Stimulated activated CD8-positive, alpha-beta memory T cell treated with anti-CD3 and anti-CD28 coated beads, Interleukin-7, amount 100 ng/mL, for 48 hours (primary cell): Measurements from ENCODE around the gene EPN2.
"Not testable (repeated sequence)": the region's sequence is repeated elsewhere in the genome, so short reads cannot be mapped to it uniquely, and the experiment has no call there.

ENCODE experiments used
- DNase-seq, 2 donors: peaks; one replicate each; pipeline ENCODE4 v3.0.0-alpha.2; 2020; ENCODE audit warnings: low read depth in 1 of 2; ENCODE audit errors: extremely low read depth in 1 of 2

EPN2 gene

GRCh38 chr17:19264681-19265080 lies 27.5 kb downstream of the EPN2 start:
- no peak for DNase-seq

GRCh38 chr17:19265755-19266154 lies 28.6 kb downstream of the EPN2 start:
- DNase-seq: no peak

GRCh38 chr17:19268611-19269010 lies 31.4 kb downstream of the EPN2 start:
- no peak for DNase-seq

GRCh38 chr17:19269106-19269505 lies 31.9 kb downstream of the EPN2 start:
- no peak for DNase-seq

- DNase-seq: no peak
Measured at GRCh38 chr17:19269641-19270040, 32.5 kb downstream of the EPN2 start.

- DNase-seq: no peak
Measured at GRCh38 chr17:19270347-19270703, 33.2 kb downstream of the EPN2 start.

GRCh38 chr17:19270704-19271611 lies 33.8 kb downstream of the EPN2 start:
- no peak for DNase-seq

GRCh38 chr17:19271780-19272357 lies 34.7 kb downstream of the EPN2 start:
- no peak for DNase-seq

GRCh38 chr17:19273731-19274130 lies 36.6 kb downstream of the EPN2 start:
- no peak for DNase-seq

- no peak for DNase-seq
Measured at GRCh38 chr17:19274893-19275292, 37.7 kb downstream of the EPN2 start.

GRCh38 chr17:19275457-19276127 lies 38.4 kb downstream of the EPN2 start:
- no peak for DNase-seq

GRCh38 chr17:19278284-19278683 lies 41.1 kb downstream of the EPN2 start:
- not testable (repeated sequence) for DNase-seq

- no peak for DNase-seq
Measured at GRCh38 chr17:19278729-19279128, 41.6 kb downstream of the EPN2 start.

GRCh38 chr17:19281161-19281560 lies 44.0 kb downstream of the EPN2 start:
- DNase-seq: no peak

GRCh38 chr17:19284005-19284959 lies 47.1 kb downstream of the EPN2 start:
- DNase-seq: no peak

GRCh38 chr17:19285213-19285900 lies 48.2 kb downstream of the EPN2 start:
- no peak for DNase-seq

- DNase-seq: no peak
Measured at GRCh38 chr17:19286751-19287341, 49.7 kb downstream of the EPN2 start.

GRCh38 chr17:19287651-19288050 lies 50.5 kb downstream of the EPN2 start:
- DNase-seq: no peak

GRCh38 chr17:19288453-19288852 lies 51.3 kb downstream of the EPN2 start:
- DNase-seq: no peak
